HL-60/S4 (cell line): ENCODE results near the gene SNX6.
"Not testable (repeated sequence)": the region's sequence is repeated elsewhere in the genome, so short reads cannot be mapped to it uniquely, and the experiment has no call there.

Source experiments
- in situ Hi-C: fragments of 300-500 bp; cut with MboI; formaldehyde crosslinking; loops from 2 replicates; pipeline ENCODE4 v1.14.3; 2022; ENCODE audit warnings: low sequenced_read_pairs

The SNX6 gene

DNA sequence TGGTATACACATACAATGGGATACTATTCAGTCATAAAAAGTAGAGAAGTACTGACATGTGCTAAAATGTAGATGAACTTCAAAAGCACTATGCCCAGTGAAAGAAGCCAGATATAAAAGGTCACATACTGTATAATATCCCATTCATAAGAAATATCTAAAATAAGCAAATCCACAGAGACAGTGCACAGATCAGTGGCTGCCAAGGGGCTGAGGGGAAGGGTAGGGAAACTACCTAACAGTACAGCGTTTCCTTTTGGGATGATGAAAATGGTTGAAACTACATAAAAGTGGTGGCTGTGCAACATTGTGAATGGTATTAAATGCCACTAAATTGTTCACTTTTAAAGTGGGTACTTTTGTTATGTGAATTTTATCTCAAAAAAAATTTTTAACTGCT, 102.4 kb downstream of the SNX6 start:
- in situ Hi-C loops: no loop called here

DNA sequence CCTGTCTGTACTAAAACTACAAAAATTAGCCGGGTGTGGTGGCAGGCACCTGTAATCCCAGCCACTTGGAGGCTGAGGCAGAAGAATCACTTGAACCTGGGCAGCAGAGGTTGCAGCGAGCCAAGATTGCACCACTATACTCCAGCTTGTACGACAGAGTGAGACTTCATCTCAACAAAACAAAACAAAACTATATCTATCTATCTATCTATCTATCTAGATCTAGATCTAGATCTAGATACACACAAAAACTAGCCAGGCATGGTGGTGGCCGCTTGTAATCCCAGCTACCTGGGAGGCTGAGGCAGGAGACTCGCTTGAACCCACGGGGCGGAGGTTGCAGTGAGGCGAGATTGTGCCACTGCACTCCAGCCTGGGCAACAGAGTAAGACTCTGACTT, 105.7 kb downstream of the SNX6 start:
- in situ Hi-C loops: not testable (repeated sequence)

DNA sequence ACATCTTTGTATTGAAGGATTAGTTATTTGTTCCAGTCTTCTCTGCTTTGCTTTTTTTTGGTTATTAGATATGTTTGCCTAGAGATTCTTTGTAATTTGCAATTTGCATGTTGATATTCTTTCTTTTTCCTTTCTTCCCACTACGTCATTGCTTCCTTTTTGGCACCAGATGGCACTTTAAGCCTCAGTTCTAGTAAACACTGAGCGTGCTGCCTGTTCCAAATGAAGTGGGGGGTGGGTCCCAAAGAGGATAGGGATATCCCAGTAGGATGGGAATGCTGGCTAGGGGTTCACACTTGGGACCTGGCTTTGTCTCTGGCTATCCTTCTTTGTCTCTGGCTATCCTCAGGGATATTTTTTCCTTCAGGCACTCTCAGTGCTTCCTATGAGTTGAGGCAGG, 107.5 kb downstream of the SNX6 start:
- in situ Hi-C loops: no loop called here

DNA sequence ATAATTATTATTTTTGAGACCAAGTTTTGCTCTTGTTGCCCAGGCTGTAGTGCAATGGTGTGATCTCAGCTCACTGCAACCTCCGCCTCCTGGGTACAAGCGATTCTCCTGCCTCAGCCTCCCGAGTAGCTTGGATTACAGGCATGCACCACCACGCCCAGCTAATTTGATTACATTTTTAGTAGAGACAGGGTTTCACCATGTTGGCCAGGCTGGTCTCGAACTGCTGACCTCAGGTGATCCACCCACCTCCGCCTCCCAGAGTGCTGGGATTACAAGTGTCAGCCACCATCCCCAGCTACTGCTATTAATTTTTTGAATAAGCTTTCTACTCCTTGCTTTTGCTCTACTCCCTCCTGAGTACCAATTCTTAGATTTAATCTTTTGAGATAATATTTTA, 108.9 kb downstream of the SNX6 start:
- in situ Hi-C loops: not testable (repeated sequence)

DNA sequence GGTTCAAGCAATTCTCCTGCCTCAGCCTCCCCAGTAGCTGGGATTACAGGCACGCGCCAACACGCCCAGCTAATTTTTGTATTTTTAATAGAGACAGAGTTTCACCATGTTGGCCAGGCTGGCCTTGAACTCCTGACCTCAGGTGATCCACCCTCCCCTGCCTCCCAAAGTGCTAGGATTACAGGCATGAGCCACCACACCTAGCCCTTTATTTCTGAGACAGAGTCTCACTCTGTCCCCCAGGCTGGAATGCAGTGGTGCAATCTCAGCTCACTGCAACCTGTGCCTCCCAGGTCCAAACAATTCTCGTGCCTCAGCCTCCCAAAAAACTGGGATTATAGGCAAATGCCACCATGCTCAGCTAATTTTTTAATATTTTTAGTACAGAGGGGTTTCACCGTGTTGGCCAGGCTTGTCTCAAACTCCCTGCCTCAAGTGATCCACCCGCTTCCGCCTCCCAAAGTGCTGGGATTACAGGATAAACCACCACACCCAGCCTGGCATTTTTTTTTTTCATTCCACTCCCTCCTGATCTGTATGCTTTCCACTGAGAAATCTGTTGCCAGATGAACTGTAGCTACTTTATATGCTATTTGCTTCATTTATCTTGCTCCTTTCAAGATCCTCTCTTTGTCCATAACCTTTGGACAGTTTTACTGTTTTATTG, 109.5 kb downstream of the SNX6 start:
- in situ Hi-C loops: not testable (repeated sequence)
